Smooth muscle cell (in vitro differentiated cells): ENCODE data around the gene FOXE1. TPM values are rescaled to one million over a fixed set of nuclear protein-coding genes. Genes with fewer than 3 reads are reported as not detected.

Source experiments
- DNase-seq: peaks from one replicate; lab custom pipeline; 2025; ENCODE audit not compliant: unreplicated experiment; lab: John Stamatoyannopoulos, UW
- H2AFZ ChIP-seq: fragments of 200-600 bp; sonication (generic); 2 replicates; pipeline ENCODE4 v1.6.0; 2016; ENCODE audit warnings: antibody characterized with exemption, low read depth, mild to moderate bottlenecking
- H3F3A ChIP-seq: fragments of 200-600 bp; sonication (generic); 2 replicates; pipeline ENCODE4 v1.6.0; 2017; ENCODE audit warnings: antibody characterized with exemption, low read depth
- H3K27ac ChIP-seq: fragments of 200-600 bp; sonication (generic); 2 replicates; pipeline ENCODE4 v1.5.1; 2016; ENCODE audit warnings: low read depth, mild to moderate bottlenecking
- H3K27me3 ChIP-seq: fragments of 200-600 bp; sonication (generic); 2 replicates; pipeline ENCODE4 v1.6.1; 2016; ENCODE audit warnings: low read depth, mild to moderate bottlenecking
- H3K36me3 ChIP-seq: fragments of 200-600 bp; sonication (generic); 2 replicates; pipeline ENCODE4 v1.5.1; 2016; ENCODE audit warnings: low read depth
- H3K4me1 ChIP-seq: fragments of 200-600 bp; sonication (generic); 2 replicates; pipeline ENCODE4 v1.5.1; 2016; ENCODE audit warnings: low read depth
- H3K4me2 ChIP-seq: fragments of 200-600 bp; sonication (generic); 2 replicates; pipeline ENCODE4 v1.6.0; 2016; ENCODE audit warnings: mild to moderate bottlenecking
- H3K4me3 ChIP-seq: fragments of 200-600 bp; sonication (generic); 2 replicates; pipeline ENCODE4 v1.5.1; 2016; ENCODE audit warnings: mild to moderate bottlenecking
- H3K79me2 ChIP-seq: fragments of 200-600 bp; sonication (generic); 2 replicates; pipeline ENCODE4 v1.6.0; 2016; ENCODE audit warnings: low read depth, mild to moderate bottlenecking
- H3K9ac ChIP-seq: fragments of 200-600 bp; sonication (generic); 2 replicates; pipeline ENCODE4 v1.6.0; 2016; ENCODE audit warnings: low read depth
- H3K9me3 ChIP-seq: fragments of 200-600 bp; sonication (generic); replicated peaks from 2 replicates; pipeline ENCODE4 v1.5.1; 2016; ENCODE audit warnings: low read depth
- H4K20me1 ChIP-seq: fragments of 200-600 bp; sonication (generic); 2 replicates; pipeline ENCODE4 v1.6.0; 2016; ENCODE audit warnings: low read depth
- WGBS: methylation state at CpG from one replicate; pipeline ENCODE4 v1.1.7; 2016; ENCODE audit warnings: low lambda C conversion rate; 5-methylcytosine and 5-hydroxymethylcytosine counted together
- polyA plus RNA-seq: library from polyadenylated mRNA; unstranded; fragments of >200 nt; fragmentation: Nextera tagmentation; extraction: Ambion mirVana; gene quantifications from 2 replicates; pipeline ENCODE4 v1.2.1, GENCODE V29; 2016
- total RNA-seq: library from RNA; depleted of rRNA; stranded (reverse); fragments of >200 nt; gene quantifications from 2 replicates; pipeline ENCODE4 v1.2.3, GENCODE V29; 2014
- TF ChIP-seq, protein P1 (sequence below): fragments of 200-600 bp; sonication (generic); IDR thresholded peaks from 2 replicates; pipeline ENCODE4 v1.5.1; 2017; ENCODE audit warnings: borderline replicate concordance, mild to moderate bottlenecking, antibody characterized with exemption; ENCODE audit not compliant: insufficient read depth, poor library complexity, severe bottlenecking

Gene FOXE1
- total and polyA plus RNA-seq, 2 experiments from 2014 or later: not detected

DNA sequence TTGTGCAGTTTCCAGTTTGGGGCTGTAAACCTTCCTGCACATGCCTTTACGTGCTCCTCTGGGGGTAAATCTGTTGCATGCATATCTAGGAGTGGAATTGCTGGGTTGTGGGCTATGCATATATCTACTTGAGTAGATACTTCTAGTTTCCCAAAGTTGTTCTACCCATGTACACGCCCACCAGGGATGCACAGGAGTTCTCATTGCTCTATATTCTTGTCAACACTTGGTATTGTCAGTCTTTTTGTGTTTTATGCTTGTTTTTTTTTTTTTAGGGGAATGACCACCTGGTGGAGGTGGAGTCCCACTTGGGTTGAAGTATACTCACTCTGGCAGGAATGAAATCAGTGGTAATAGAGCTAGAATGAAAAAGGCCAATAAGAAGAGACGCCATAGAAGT, 23.0 kb downstream of the FOXE1 start:
- DNase-seq: no peak
- H3K9ac ChIP-seq: no peak overlapping the region

DNA sequence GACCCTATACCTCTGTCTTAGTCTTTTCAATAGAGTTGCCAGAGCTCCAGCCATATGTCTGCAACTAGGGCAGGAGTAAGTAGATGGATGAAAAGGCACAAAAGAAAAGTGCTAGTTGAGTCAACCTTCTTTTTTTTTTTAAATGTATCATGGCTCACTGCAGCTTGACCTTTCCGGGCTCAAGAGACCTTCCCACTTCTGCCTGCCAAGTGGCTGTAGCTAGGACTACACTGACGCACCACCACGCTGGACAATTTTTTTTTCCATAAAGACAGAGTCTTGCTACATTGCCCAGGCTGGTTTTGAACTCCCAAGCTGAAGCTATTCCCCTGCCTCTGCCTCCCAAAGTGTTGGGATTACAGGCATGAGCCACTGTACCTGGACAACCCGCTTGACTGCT, 27.3 kb downstream of the FOXE1 start:
- WGBS: 92% methylated on average over 4 of the region's 4 CpGs
- no peak overlapping the region for H2AFZ ChIP-seq
- no peaks in the 10 kb centered on the region for H4K20me1 ChIP-seq
- H3K9ac ChIP-seq: no peak overlapping the region
- H3K27me3 ChIP-seq: peaks cover 16% of the 10 kb centered on the region
- TF ChIP-seq, protein P1, sequence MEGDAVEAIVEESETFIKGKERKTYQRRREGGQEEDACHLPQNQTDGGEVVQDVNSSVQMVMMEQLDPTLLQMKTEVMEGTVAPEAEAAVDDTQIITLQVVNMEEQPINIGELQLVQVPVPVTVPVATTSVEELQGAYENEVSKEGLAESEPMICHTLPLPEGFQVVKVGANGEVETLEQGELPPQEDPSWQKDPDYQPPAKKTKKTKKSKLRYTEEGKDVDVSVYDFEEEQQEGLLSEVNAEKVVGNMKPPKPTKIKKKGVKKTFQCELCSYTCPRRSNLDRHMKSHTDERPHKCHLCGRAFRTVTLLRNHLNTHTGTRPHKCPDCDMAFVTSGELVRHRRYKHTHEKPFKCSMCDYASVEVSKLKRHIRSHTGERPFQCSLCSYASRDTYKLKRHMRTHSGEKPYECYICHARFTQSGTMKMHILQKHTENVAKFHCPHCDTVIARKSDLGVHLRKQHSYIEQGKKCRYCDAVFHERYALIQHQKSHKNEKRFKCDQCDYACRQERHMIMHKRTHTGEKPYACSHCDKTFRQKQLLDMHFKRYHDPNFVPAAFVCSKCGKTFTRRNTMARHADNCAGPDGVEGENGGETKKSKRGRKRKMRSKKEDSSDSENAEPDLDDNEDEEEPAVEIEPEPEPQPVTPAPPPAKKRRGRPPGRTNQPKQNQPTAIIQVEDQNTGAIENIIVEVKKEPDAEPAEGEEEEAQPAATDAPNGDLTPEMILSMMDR: no peak
- H3F3A ChIP-seq: no peaks in the 10 kb centered on the region
- no peak for DNase-seq
- no peak overlapping the region for H3K27ac ChIP-seq
- H3K36me3 ChIP-seq: no peaks in the 10 kb centered on the region
- no peaks in the 10 kb centered on the region for H3K9me3 ChIP-seq
- no peak overlapping the region for H3K4me2 ChIP-seq
- no peaks in the 10 kb centered on the region for H3K4me1 ChIP-seq
- H3K4me3 ChIP-seq: no peak overlapping the region
- no peaks in the 10 kb centered on the region for H3K79me2 ChIP-seq

More for the DNA sequence above, 23.0 kb downstream of the FOXE1 start:
- no peaks in the 10 kb centered on the region for H3K4me1 ChIP-seq
- peak overlapping the region; percentile 12 for H3K4me2 ChIP-seq
- H3K4me3 ChIP-seq: no peak overlapping the region
- no peaks in the 10 kb centered on the region for H3K79me2 ChIP-seq
- no peak overlapping the region for H2AFZ ChIP-seq
- no peaks in the 10 kb centered on the region for H3K9me3 ChIP-seq
- H3F3A ChIP-seq: no peaks in the 10 kb centered on the region
- TF ChIP-seq, protein P1: no peak
- 93% methylated on average over 3 of the region's 3 CpGs for WGBS
- H3K27me3 ChIP-seq: no peaks in the 10 kb centered on the region
- peak overlapping the region; percentile 92 for H3K27ac ChIP-seq
- no peaks in the 10 kb centered on the region for H4K20me1 ChIP-seq
- H3K36me3 ChIP-seq: no peaks in the 10 kb centered on the region

DNA sequence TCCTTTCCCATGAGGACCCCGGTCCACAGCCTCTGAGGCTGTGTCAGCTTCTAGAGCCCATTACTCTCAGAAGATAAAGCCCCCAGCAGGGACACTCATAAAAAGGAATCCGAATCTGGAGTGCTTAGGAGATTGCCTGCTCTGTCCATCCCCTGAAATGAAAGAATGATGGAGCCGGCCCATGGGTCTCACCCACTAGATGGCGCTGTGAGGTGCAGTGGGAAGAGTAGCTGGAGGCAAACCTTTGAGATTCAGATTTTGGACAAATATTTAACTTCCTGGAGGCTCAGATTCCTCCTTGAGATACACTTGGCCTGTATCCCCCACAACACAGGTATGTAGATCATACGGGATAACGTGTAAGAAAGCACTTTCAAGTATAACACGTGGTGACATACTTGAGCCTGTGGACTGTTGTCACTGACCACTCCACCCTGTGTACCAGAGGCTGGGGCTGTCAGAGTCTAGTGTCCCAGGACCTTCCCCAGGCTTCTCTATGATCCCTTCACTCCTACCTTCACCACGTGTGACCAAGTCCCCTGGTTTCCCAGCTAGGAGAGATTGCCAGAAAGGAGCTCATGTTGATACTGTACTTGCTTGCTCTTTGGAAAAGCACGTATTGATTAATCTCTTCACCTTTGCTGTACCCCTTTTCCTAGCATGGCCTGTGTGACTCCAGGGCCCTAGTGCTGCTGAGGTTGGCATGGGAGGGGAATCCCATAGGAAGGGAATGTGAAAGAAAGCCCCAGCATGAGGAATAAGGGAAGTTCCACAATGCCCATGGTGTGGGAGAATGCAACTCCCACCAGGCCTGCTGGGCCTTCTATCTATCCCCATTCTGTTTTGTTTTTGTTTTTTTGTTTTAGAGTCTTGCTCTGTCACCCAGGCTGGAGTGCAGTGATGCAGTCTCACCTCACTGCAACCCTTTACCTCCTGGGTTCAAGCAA, 37.2 kb downstream of the FOXE1 start:
- Histone ChIP-seq H3K4me2 (no peak overlapping the region), H3K9me3 (no peaks in the 10 kb centered on the region), H3K27me3 (peaks cover 18% of the 10 kb centered on the region), H3K4me3 (no peak overlapping the region), H3K9ac (no peak overlapping the region), H3K27ac (no peak overlapping the region), H3K4me1 (no peaks in the 10 kb centered on the region), H2AFZ (no peak overlapping the region), H3F3A (no peaks in the 10 kb centered on the region), H3K36me3 (no peaks in the 10 kb centered on the region), H3K79me2 (no peaks in the 10 kb centered on the region), H4K20me1 (no peaks in the 10 kb centered on the region)
- DNase-seq: no peak
- 40% methylated on average over 9 of the region's 9 CpGs for WGBS
- TF ChIP-seq, protein P1: peak; percentile 59

DNA sequence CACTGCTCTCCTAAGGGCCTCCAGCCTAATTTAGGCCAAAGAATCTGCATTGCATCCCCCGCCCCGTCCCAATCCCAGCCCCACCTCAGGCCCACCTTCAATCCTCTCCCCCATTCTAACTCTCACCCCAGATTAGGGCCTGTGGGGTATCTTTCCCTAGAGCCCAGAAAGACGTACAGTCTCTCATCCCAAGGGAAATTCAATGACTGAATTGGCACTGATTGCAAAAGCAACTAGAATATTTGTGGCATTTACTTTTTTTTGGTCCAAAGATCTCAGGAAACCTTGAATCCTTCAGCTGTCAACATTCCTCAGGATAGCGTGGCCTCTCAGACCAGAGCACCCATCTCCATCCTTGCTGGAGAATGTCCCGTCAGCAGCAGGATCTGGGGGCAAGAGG, 38.7 kb downstream of the FOXE1 start:
- Histone ChIP-seq H3K27me3 (peaks cover 17% of the 10 kb centered on the region), H3K4me3 (no peak overlapping the region), H3K4me1 (no peaks in the 10 kb centered on the region), H3K4me2 (no peak overlapping the region), H3F3A (no peaks in the 10 kb centered on the region), H2AFZ (no peak overlapping the region), H3K79me2 (no peaks in the 10 kb centered on the region), H3K36me3 (no peaks in the 10 kb centered on the region), H4K20me1 (no peaks in the 10 kb centered on the region), H3K9ac (no peak overlapping the region), H3K27ac (no peak overlapping the region), H3K9me3 (no peaks in the 10 kb centered on the region)
- no peak for DNase-seq
- TF ChIP-seq, protein P1: no peak
- 89% methylated on average over 5 of the region's 5 CpGs for WGBS
